HEK293 (cell line): Measurements from ENCODE around the gene LYPD6B.

Experiments
- CTCF ChIA-PET: fragments of 350-600 bp; formaldehyde crosslinking; extraction: SDS; loops from one replicate; lab custom pipeline; 2021; ENCODE audit warnings: antibody characterized with exemption; lab: Yijun Ruan, JAX
- POLR2A ChIA-PET: fragments of 300-600 bp; formaldehyde crosslinking; extraction: SDS; loops from one replicate; lab custom pipeline; 2020; ENCODE audit warnings: antibody characterized with exemption, inconsistent platforms; lab: Yijun Ruan, JAX
- H3K27ac ChIP-seq: fragments of 200-500 bp; sonication (Bioruptor generic); 2 replicates; pipeline ENCODE4 v1.5.1; 2014; ENCODE audit warnings: low read depth, low read length, control low read depth, inconsistent platforms; ENCODE audit errors: extremely low read depth
- H3K36me3 ChIP-seq, 2 experiments: fragments of 200-500 bp in 1 of 2; sonication (Bioruptor generic) in 1 of 2; 1 replicate in 1 of 2; 2 replicates in 1 of 2; pipeline ENCODE4 v1.5.1; 2014 to 2017; ENCODE audit warnings: inconsistent platforms in 2 of 2, low read length in 2 of 2; ENCODE audit not compliant: control insufficient read depth in 2 of 2, insufficient read depth in 1 of 2
- H3K4me1 ChIP-seq: fragments of 200-500 bp; sonication (Bioruptor generic); 2 replicates; pipeline ENCODE4 v1.5.1; 2014; ENCODE audit warnings: mild to moderate bottlenecking, low read length, inconsistent platforms; ENCODE audit not compliant: control insufficient read depth, insufficient read depth
- H3K4me3 ChIP-seq: 2 replicates; pipeline ENCODE4 v1.5.1; 2011; ENCODE audit warnings: low read depth, mild to moderate bottlenecking, control low read depth, low read length, moderate library complexity
- H3K9me3 ChIP-seq: fragments of 200-500 bp; sonication (Bioruptor generic); 2 replicates; pipeline ENCODE4 v1.5.1; 2014; ENCODE audit warnings: low read depth, low read length, inconsistent platforms; ENCODE audit not compliant: control insufficient read depth, insufficient read depth
- GLIS1 ChIP-seq: fragments of 450-650 bp; formaldehyde crosslinking; IDR thresholded peaks from 2 replicates; pipeline ENCODE4 v1.5.1; 2016; ENCODE audit warnings: missing biosample characterization, missing genetic modification characterization
- KLF1 ChIP-seq: fragments of 450-650 bp; formaldehyde crosslinking; IDR thresholded peaks from 2 replicates; pipeline ENCODE4 v1.5.1; 2016; ENCODE audit warnings: missing biosample characterization, missing genetic modification characterization
- MZF1 ChIP-seq: fragments of 450-650 bp; formaldehyde crosslinking; IDR thresholded peaks from 2 replicates; pipeline ENCODE4 v1.5.1; 2017; ENCODE audit warnings: missing biosample characterization, missing genetic modification characterization, borderline replicate concordance
- REPIN1 ChIP-seq: fragments of 450-650 bp; formaldehyde crosslinking; IDR thresholded peaks from 2 replicates; pipeline ENCODE4 v1.5.1; 2017; ENCODE audit warnings: missing biosample characterization, missing genetic modification characterization, low read depth
- WT1 ChIP-seq: fragments of 450-650 bp; formaldehyde crosslinking; IDR thresholded peaks from 2 replicates; pipeline ENCODE4 v1.5.1; 2016; ENCODE audit warnings: missing biosample characterization, missing genetic modification characterization
- ZBTB17 ChIP-seq: fragments of 450-650 bp; formaldehyde crosslinking; IDR thresholded peaks from 2 replicates; pipeline ENCODE4 v1.5.1; 2016; ENCODE audit warnings: missing biosample characterization, missing genetic modification characterization
- ZBTB26 ChIP-seq: fragments of 450-650 bp; formaldehyde crosslinking; optimal IDR thresholded peaks from 2 replicates; pipeline ENCODE3; 2016; ENCODE audit warnings: missing biosample characterization, mild to moderate bottlenecking, missing genetic modification characterization
- ZFP3 ChIP-seq: fragments of 450-650 bp; formaldehyde crosslinking; IDR thresholded peaks from 2 replicates; pipeline ENCODE4 v1.5.1; 2016; ENCODE audit warnings: low read depth, missing biosample characterization, missing genetic modification characterization
- ZNF114 ChIP-seq: fragments of 450-650 bp; formaldehyde crosslinking; IDR thresholded peaks from 2 replicates; pipeline ENCODE4 v1.5.0; 2017; ENCODE audit warnings: missing biosample characterization, missing genetic modification characterization
- ZNF169 ChIP-seq: fragments of 450-650 bp; formaldehyde crosslinking; IDR thresholded peaks from 2 replicates; pipeline ENCODE4 v1.5.1; 2016; ENCODE audit warnings: missing biosample characterization, missing genetic modification characterization
- ZNF174 ChIP-seq: fragments of 450-650 bp; formaldehyde crosslinking; IDR thresholded peaks from 2 replicates; pipeline ENCODE4 v1.5.0; 2017; ENCODE audit warnings: missing biosample characterization, mild to moderate bottlenecking, missing genetic modification characterization
- ZNF335 ChIP-seq: fragments of 450-650 bp; formaldehyde crosslinking; conservative IDR thresholded peaks from 2 replicates; pipeline ENCODE4 v1.5.1; 2016; ENCODE audit warnings: missing biosample characterization, missing genetic modification characterization
- ZNF366 ChIP-seq: fragments of 450-650 bp; formaldehyde crosslinking; conservative IDR thresholded peaks from 2 replicates; pipeline ENCODE4 v1.5.1; 2016; ENCODE audit warnings: missing biosample characterization, missing genetic modification characterization
- ZNF394 ChIP-seq: fragments of 450-650 bp; formaldehyde crosslinking; IDR thresholded peaks from 2 replicates; pipeline ENCODE4 v1.5.1; 2016; ENCODE audit warnings: missing biosample characterization, missing genetic modification characterization, mild to moderate bottlenecking, moderate library complexity, borderline replicate concordance
- ZNF473 ChIP-seq: fragments of 450-650 bp; formaldehyde crosslinking; IDR thresholded peaks from 2 replicates; pipeline ENCODE4 v1.5.1; 2017; ENCODE audit warnings: missing biosample characterization, missing genetic modification characterization
- ZNF549 ChIP-seq: fragments of 450-650 bp; IDR thresholded peaks from 2 replicates; pipeline ENCODE4 v1.5.1; 2018; ENCODE audit warnings: missing biosample characterization, missing genetic modification characterization, mild to moderate bottlenecking, inconsistent platforms, moderate library complexity
- ZNF560 ChIP-seq: fragments of 450-650 bp; formaldehyde crosslinking; IDR thresholded peaks from 2 replicates; pipeline ENCODE4 v1.5.1; 2017; ENCODE audit warnings: missing biosample characterization, missing genetic modification characterization, borderline replicate concordance
- ZNF610 ChIP-seq: fragments of 450-650 bp; formaldehyde crosslinking; IDR thresholded peaks from 2 replicates; pipeline ENCODE4 v1.5.1; 2016; ENCODE audit warnings: missing biosample characterization, missing genetic modification characterization, borderline replicate concordance
- ZNF626 ChIP-seq: fragments of 450-650 bp; sonication (Bioruptor Pico); formaldehyde crosslinking; IDR thresholded peaks from 2 replicates; pipeline ENCODE4 v1.5.1; 2018; ENCODE audit warnings: missing biosample characterization, missing genetic modification characterization, inconsistent platforms
- ZNF701 ChIP-seq: fragments of 450-650 bp; formaldehyde crosslinking; IDR thresholded peaks from 2 replicates; pipeline ENCODE4 v1.5.1; 2016; ENCODE audit warnings: missing biosample characterization, missing genetic modification characterization
- ZNF830 ChIP-seq: fragments of 450-650 bp; IDR thresholded peaks from 2 replicates; pipeline ENCODE4 v1.5.0; 2018; ENCODE audit warnings: missing biosample characterization, missing genetic modification characterization, low read depth, mild to moderate bottlenecking, moderate library complexity
- ZSCAN18 ChIP-seq: fragments of 450-650 bp; formaldehyde crosslinking; IDR thresholded peaks from 2 replicates; pipeline ENCODE4 v1.5.1; 2016; ENCODE audit warnings: missing biosample characterization, missing genetic modification characterization
- TF ChIP-seq, protein P1 (sequence below): fragments of 450-650 bp; formaldehyde crosslinking; IDR thresholded peaks from 2 replicates; pipeline ENCODE4 v1.5.1; 2017; ENCODE audit warnings: missing biosample characterization, missing genetic modification characterization

Gene LYPD6B

DNA sequence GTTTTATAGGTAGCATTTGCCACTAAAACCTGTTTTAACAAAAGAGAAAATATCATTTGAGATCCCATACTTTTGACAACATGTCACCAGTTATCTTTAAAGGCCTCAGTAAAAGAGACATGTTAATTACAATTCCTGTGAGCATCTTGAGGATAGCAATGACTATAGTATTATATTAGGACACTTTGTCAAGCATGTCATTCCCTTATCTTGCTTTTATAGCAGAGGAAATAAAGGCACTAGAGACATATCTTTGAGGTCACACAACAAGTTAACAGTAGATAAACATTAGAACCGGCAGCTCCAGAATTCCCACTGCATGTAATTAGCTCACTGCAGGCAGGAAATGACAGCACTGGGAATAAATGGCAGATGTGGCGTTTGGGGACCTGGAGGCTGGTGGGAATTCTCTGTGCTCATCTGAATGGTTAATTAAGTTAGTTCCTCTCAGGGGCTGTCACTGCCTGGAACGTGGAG is 25.9 kb downstream of the LYPD6B start (continued):
- 0 out of 2 replicates have a peak, but pooled peaks have one; percentile 44 for TF ChIP-seq ZNF610 (tag by site-specific recombination)
- TF ChIP-seq ZNF549 (tag by site-specific recombination): no peak
- no peak for TF ChIP-seq ZNF114 (tag by site-specific recombination)
- TF ChIP-seq MZF1 (tag by site-specific recombination): no peak
- TF ChIP-seq KLF1: no peak
- TF ChIP-seq ZSCAN18 (tag by site-specific recombination): no peak
- TF ChIP-seq ZNF366 (tag by site-specific recombination): peak; percentile 61
- no peak for TF ChIP-seq REPIN1 (tag by site-specific recombination)
- TF ChIP-seq ZNF473: no peak
- no peak for TF ChIP-seq ZNF394 (tag by site-specific recombination)
- TF ChIP-seq ZNF626 (tag by site-specific recombination): no peak

GRCh38 chr2:149064856-149065630 is 26.5 kb downstream of the LYPD6B start:
- Histone ChIP-seq H3K27ac (peak overlapping the region; percentile 75), H3K36me3 (no peaks in the 10 kb centered on the region), H3K9me3 (no peaks in the 10 kb centered on the region), H3K4me1 (peaks cover 31% of the 10 kb centered on the region), H3K4me3 (no peak overlapping the region)
- ChIA-PET CTCF (interaction anchor here (0.6 kb wide), 1 partner anchor 1392 kb away, joined by 3 read pairs; no protein-coding TSS in a partner anchor), POLR2A (no interaction called here)
- TF ChIP-seq ZNF701 (tag by site-specific recombination): no peak
- 0 out of 2 replicates have a peak, but pooled peaks have one; percentile 14 for TF ChIP-seq WT1 (tag by site-specific recombination)
- TF ChIP-seq ZFP3 (tag by site-specific recombination): no peak
- TF ChIP-seq ZNF174 (tag by site-specific recombination): no peak
- TF ChIP-seq ZNF335 (tag by site-specific recombination): peak; percentile 65; the same call in 1 of the 2 replicates
- TF ChIP-seq, protein P1, sequence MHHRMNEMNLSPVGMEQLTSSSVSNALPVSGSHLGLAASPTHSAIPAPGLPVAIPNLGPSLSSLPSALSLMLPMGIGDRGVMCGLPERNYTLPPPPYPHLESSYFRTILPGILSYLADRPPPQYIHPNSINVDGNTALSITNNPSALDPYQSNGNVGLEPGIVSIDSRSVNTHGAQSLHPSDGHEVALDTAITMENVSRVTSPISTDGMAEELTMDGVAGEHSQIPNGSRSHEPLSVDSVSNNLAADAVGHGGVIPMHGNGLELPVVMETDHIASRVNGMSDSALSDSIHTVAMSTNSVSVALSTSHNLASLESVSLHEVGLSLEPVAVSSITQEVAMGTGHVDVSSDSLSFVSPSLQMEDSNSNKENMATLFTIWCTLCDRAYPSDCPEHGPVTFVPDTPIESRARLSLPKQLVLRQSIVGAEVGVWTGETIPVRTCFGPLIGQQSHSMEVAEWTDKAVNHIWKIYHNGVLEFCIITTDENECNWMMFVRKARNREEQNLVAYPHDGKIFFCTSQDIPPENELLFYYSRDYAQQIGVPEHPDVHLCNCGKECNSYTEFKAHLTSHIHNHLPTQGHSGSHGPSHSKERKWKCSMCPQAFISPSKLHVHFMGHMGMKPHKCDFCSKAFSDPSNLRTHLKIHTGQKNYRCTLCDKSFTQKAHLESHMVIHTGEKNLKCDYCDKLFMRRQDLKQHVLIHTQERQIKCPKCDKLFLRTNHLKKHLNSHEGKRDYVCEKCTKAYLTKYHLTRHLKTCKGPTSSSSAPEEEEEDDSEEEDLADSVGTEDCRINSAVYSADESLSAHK (tag by site-specific recombination): no peak
- no peak for TF ChIP-seq ZNF473
- TF ChIP-seq GLIS1 (tag by site-specific recombination): peak; percentile 68
- TF ChIP-seq ZNF169 (tag by site-specific recombination): no peak
- no peak for TF ChIP-seq ZNF560 (tag by site-specific recombination)
- no peak for TF ChIP-seq ZBTB26 (tag by site-specific recombination)
- peak; percentile 63 for TF ChIP-seq ZBTB17 (tag by site-specific recombination)
- TF ChIP-seq ZNF830 (tag by site-specific recombination): no peak
